ENCODE measurements around the gene LIME1. TPM values are rescaled to one million over a fixed set of nuclear protein-coding genes. Genes with fewer than 3 reads are reported as not detected.
"Not testable (repeated sequence)": the region's sequence is repeated elsewhere in the genome, so short reads cannot be mapped to it uniquely, and the experiment has no call there.

LIME1 gene
- total RNA-seq, 1 donor from 2014 or later: 7.8 TPM

- ATAC-seq: no peak
- Histone ChIP-seq H3K9me3 (peaks cover 7% of the 10 kb centered on the region), H3K27me3 (no peaks in the 10 kb centered on the region), H3K4me3 (no peak overlapping the region), H3K27ac (no peak overlapping the region), H3K36me3 (peaks cover 42% of the 10 kb centered on the region), H3K4me1 (peaks cover 12% of the 10 kb centered on the region)
- TF ChIP-seq, protein P1, sequence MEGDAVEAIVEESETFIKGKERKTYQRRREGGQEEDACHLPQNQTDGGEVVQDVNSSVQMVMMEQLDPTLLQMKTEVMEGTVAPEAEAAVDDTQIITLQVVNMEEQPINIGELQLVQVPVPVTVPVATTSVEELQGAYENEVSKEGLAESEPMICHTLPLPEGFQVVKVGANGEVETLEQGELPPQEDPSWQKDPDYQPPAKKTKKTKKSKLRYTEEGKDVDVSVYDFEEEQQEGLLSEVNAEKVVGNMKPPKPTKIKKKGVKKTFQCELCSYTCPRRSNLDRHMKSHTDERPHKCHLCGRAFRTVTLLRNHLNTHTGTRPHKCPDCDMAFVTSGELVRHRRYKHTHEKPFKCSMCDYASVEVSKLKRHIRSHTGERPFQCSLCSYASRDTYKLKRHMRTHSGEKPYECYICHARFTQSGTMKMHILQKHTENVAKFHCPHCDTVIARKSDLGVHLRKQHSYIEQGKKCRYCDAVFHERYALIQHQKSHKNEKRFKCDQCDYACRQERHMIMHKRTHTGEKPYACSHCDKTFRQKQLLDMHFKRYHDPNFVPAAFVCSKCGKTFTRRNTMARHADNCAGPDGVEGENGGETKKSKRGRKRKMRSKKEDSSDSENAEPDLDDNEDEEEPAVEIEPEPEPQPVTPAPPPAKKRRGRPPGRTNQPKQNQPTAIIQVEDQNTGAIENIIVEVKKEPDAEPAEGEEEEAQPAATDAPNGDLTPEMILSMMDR (IDR thresholded peaks at IDR 0.05): no peak
- no peak for DNase-seq
- intact Hi-C loops (cut with DNase I): no loop called here
These were observed 24.3 kb upstream of the LIME1 start for GRCh38 chr20:63712191-63712590.

DNA sequence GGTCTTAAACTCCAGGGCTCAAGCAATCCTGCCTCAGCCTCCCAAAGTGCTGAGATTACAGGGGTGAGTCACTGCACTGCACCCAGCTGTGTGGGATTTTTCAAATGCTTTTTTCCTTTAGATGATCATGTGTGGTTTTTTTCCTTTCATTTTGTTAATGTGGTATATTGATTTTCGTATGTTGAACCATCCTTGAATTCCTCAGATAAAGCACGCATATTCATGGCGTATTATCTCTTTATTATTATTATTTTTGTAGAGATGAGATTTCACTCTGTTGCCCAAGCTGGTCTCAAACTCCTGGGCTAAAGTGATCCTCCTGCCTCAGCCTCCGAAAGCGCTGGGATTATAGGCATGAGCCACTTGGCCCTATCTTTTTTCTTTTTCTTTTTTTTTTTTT, 21.6 kb upstream of the LIME1 start:
- Histone ChIP-seq H3K27ac (no peak overlapping the region), H3K4me1 (no peaks in the 10 kb centered on the region), H3K9me3 (peaks cover 7% of the 10 kb centered on the region), H3K27me3 (no peaks in the 10 kb centered on the region), H3K36me3 (peaks cover 45% of the 10 kb centered on the region), H3K4me3 (no peak overlapping the region)
- intact Hi-C loops (cut with DNase I): no loop called here
- ATAC-seq (no peak), DNase-seq (no peak)
- TF ChIP-seq, protein P1 (IDR thresholded peaks at IDR 0.05): no peak

- Histone ChIP-seq H3K9me3 (peaks cover 7% of the 10 kb centered on the region), H3K27ac (no peak overlapping the region), H3K36me3 (peaks cover 28% of the 10 kb centered on the region), H3K4me1 (no peaks in the 10 kb centered on the region), H3K27me3 (no peaks in the 10 kb centered on the region), H3K4me3 (no peak overlapping the region)
- ATAC-seq (no peak), DNase-seq (no peak)
- intact Hi-C loops (cut with DNase I): no loop called here
- TF ChIP-seq, protein P1 (IDR thresholded peaks at IDR 0.05): no peak
These were observed 17.5 kb upstream of the LIME1 start for GRCh38 chr20:63718996-63719395.

GRCh38 chr20:63722967-63723622, 13.4 kb upstream of the LIME1 start:
- H3K4me3 ChIP-seq; intact Hi-C loops (cut with DNase I); DNase-seq; H3K4me1 ChIP-seq; H3K27ac ChIP-seq; ATAC-seq; H3K27me3 ChIP-seq: not testable (repeated sequence)
- Histone ChIP-seq H3K9me3 (peaks cover 12% of the 10 kb centered on the region), H3K36me3 (peaks cover 22% of the 10 kb centered on the region)

- H3K4me3 ChIP-seq; H3K27me3 ChIP-seq; DNase-seq; intact Hi-C loops (cut with DNase I); H3K27ac ChIP-seq; ATAC-seq; H3K9me3 ChIP-seq: not testable (repeated sequence)
- peaks cover 12% of the 10 kb centered on the region for H3K4me1 ChIP-seq
- peaks cover 18% of the 10 kb centered on the region for H3K36me3 ChIP-seq
These were observed 6.2 kb upstream of the LIME1 start for GRCh38 chr20:63730189-63730733.

DNA sequence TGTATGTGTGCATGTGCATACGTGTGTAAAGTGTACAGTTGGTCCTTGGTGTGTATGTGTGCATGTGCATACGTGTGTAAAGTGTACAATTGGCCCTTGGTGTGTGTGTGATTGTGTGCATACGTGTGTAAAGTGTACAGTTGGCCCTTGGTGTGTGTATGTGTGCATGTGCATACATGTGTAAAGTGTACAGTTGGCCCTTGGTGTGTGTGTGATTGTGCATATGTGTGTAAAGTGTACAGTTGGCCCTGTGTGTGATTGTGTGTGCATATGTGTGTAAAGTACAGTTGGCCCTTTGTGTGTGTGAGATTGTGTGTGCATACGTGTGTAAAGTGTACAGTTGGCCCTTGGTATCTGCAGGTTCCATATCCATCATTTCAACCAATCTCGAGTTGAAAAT, 5.1 kb upstream of the LIME1 start:
- intact Hi-C loops (cut with DNase I): no loop called here
- Histone ChIP-seq H3K9me3 (no peaks in the 10 kb centered on the region), H3K4me3 (no peak overlapping the region), H3K4me1 (peaks cover 12% of the 10 kb centered on the region), H3K27ac (no peak overlapping the region), H3K27me3 (no peaks in the 10 kb centered on the region), H3K36me3 (peaks cover 27% of the 10 kb centered on the region)
- DNase-seq (no peak), ATAC-seq (no peak)
- TF ChIP-seq, protein P1 (IDR thresholded peaks at IDR 0.05): no peak
